Measurements from ENCODE around the gene CAPN7. TPM values are rescaled to one million over a fixed set of nuclear protein-coding genes. Genes with fewer than 3 reads are reported as not detected.

The CAPN7 gene
- total RNA-seq, 4 donors from 2014 or later, result 87.8 to 147 (median 116) TPM

GRCh38 chr3:15220056-15220455 is 14.0 kb downstream of the CAPN7 start:
- no peaks in the 10 kb centered on the region for H3K27me3 ChIP-seq
- intact Hi-C loops (cut with DNase I), result no loop called here
- TF ChIP-seq POLR2A (IDR thresholded peaks at IDR 0.05) (no peak), CTCF (IDR thresholded peaks at IDR 0.05) (no peak)

GRCh38 chr3:15220661-15221060 is 14.6 kb downstream of the CAPN7 start:
- Histone ChIP-seq H3K4me1 (peaks cover 1 to 4% of the 10 kb centered on the region in 2 donors), H3K27me3 (no peaks in the 10 kb centered on the region), H3K9me3 (no peaks in the 10 kb centered on the region), H3K4me3 (replicated peaks in 1 of 3) (no peak overlapping the region), H3K27ac (no peak overlapping the region), H3K36me3 (peaks cover 27 to 59% of the 10 kb centered on the region in 2 donors)
- no peak for DNase-seq
- WGBS, 2 donors, result 92 to 97% methylated on average over 2 of the region's 2 CpGs
- intact Hi-C loops (cut with DNase I), result no loop called here
- no peak for TF ChIP-seq CTCF (IDR thresholded peaks at IDR 0.05)

More at GRCh38 chr3:15220056-15220455, 14.0 kb downstream of the CAPN7 start:
- no peaks in the 10 kb centered on the region for H3K9me3 ChIP-seq
- H3K4me1 ChIP-seq, result peaks cover 4 to 6% of the 10 kb centered on the region in 2 donors
- H3K36me3 ChIP-seq, result peaks cover 27 to 54% of the 10 kb centered on the region in 2 donors
- no peak for DNase-seq
- no peak overlapping the region for H3K4me3 ChIP-seq (replicated peaks in 1 of 3)
- no peak overlapping the region for H3K27ac ChIP-seq
- 90 to 94% methylated on average over 8 of the region's 8 CpGs for WGBS, 2 donors

GRCh38 chr3:15221574-15222217 is 15.7 kb downstream of the CAPN7 start:
- no peak for DNase-seq
- Histone ChIP-seq H3K9me3 (no peaks in the 10 kb centered on the region), H3K4me3 (replicated peaks in 1 of 3) (no peak overlapping the region), H3K4me1 (no peaks in the 10 kb centered on the region), H3K27ac (no peak overlapping the region), H3K27me3 (no peaks in the 10 kb centered on the region), H3K36me3 (peaks cover 27 to 56% of the 10 kb centered on the region in 2 donors)
- TF ChIP-seq POLR2A (IDR thresholded peaks at IDR 0.05), result no peak
- TF ChIP-seq CTCF (IDR thresholded peaks at IDR 0.05), result no peak
- intact Hi-C loops (cut with DNase I), result no loop called here
- 88 to 91% methylated on average over 11 of the region's 11 CpGs for WGBS, 2 donors

GRCh38 chr3:15223685-15224572 is 17.9 kb downstream of the CAPN7 start:
- H3K27ac ChIP-seq, result no peak overlapping the region
- peaks cover 29 to 61% of the 10 kb centered on the region in 2 donors for H3K36me3 ChIP-seq
- no peak for DNase-seq

More at GRCh38 chr3:15223685-15224572, 17.9 kb downstream of the CAPN7 start:
- WGBS, 2 donors, result 94 to 96% methylated on average over 7 of the region's 7 CpGs
- Histone ChIP-seq H3K9me3 (no peaks in the 10 kb centered on the region), H3K4me3 (replicated peaks in 1 of 3) (no peak overlapping the region), H3K4me1 (no peaks in the 10 kb centered on the region), H3K27me3 (no peaks in the 10 kb centered on the region)
- intact Hi-C loops (cut with DNase I), result no loop called here
- TF ChIP-seq CTCF (IDR thresholded peaks at IDR 0.05), result no peak
- TF ChIP-seq POLR2A (IDR thresholded peaks at IDR 0.05), result no peak
